Measurements from ENCODE around the gene ARHGAP10. TPM values are rescaled to one million over a fixed set of nuclear protein-coding genes. Genes with fewer than 3 reads are reported as not detected.

ARHGAP10 gene
- total and polyA plus RNA-seq, 10 of the 15 experiments (the other 5 are each of a cell fraction or from before 2014, with no cell fraction given), result 1.3 to 25.8 (median 17.2) TPM

DNA sequence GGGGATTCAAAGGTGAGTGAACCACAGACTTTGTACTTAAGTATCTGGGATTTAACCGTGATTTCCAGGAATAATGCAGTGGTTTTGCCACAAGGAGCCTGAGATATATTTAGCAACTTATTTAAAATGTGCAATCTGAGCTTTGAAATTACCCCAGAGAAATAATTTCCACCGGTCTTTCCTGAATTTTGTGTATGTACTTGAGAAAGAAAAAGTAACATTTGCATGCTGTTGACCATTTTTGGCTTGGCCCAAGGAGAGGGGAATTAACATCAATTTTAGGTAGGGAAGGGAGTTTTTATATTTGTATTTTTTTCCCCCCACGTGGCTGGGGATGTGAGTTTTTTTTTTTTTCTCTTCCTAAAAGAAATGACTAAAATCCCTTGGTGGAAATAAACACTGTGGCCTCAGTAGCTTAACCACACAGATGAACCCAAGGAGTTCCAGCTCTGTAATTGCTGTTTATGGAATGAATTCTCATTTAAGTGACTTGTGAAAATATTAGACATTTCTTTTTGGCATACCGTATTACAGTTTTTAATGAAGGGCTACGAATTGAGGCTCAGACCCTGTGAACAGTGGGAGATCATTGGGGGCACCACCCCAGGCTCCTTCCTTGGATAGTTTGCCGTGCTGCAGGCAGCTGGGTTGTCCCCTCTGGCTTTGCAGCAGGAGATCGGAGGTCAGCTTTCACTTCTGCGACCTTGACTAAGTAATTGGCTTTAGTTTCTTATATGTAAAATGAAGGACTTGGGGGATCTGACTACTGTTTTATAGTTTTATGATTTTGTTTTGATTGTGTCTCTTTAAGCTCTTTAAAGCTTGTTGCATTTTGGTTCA lies 116.1 kb downstream of the ARHGAP10 start:
- 63% methylated on average over 8 of the region's 8 CpGs for WGBS (ENCODE audit: insufficient coverage, insufficient replicate concordance, low lambda C conversion rate, missing lambda C conversion rate)
- Histone ChIP-seq H3K9ac (ENCODE audit: control insufficient read depth, insufficient read depth, low read length) (no peak overlapping the region), H3K4me2 (ENCODE audit: control insufficient read depth, insufficient read depth) (no peak overlapping the region), H3K36me3 (ENCODE audit: control insufficient read depth in 2 of 2, insufficient read depth in 2 of 2, low read length in 1 of 2) (peaks cover 3 to 6% of the 10 kb centered on the region in 2 experiments; a peak in 3 of 4 replicates), H4K20me1 (ENCODE audit: control insufficient read depth, insufficient read depth) (no peaks in the 10 kb centered on the region), H3K27me3 (replicated peaks in 1 of 2; ENCODE audit: control insufficient read depth in 2 of 2, insufficient read depth in 2 of 2, low read length in 1 of 2) (no peaks in the 10 kb centered on the region), H3K27ac (ENCODE audit: control insufficient read depth, insufficient read depth) (no peak overlapping the region), H2AFZ (ENCODE audit: control insufficient read depth, low read depth, low read length) (no peak overlapping the region), H3K4me1 (ENCODE audit: control insufficient read depth, insufficient read depth, low read length) (peaks cover 18% of the 10 kb centered on the region), H3K79me2 (ENCODE audit: control insufficient read depth, insufficient read depth, low read length) (peaks cover 16% of the 10 kb centered on the region), H3K9me3 (replicated peaks; ENCODE audit: control insufficient read depth, insufficient read depth, low read length) (peaks cover 6% of the 10 kb centered on the region; the same call in 1 of the 3 replicates), H3K4me3 (no peak overlapping the region)
- no peak for DNase-seq (ENCODE audit: low read depth, low spot score)
- ATAC-seq, result no peak
- CTCF ChIA-PET, result interaction anchor here (1.1 to 14.5 kb wide), 5 partner anchors 9 to 137 kb away, joined by 3 to 197 read pairs (median 8); no protein-coding TSS in a partner anchor
- BruUV-seq (replicated peaks), result TSS peak; percentile 42
- in situ Hi-C loops (cut with MboI), result no loop called here
- no peak for FAIRE-seq
- POLR2A ChIA-PET, result interaction anchor here (0.7 to 1.6 kb wide), 6 partner anchors 9 to 135 kb away, joined by 3 to 5 read pairs (median 4); partner anchors contain the start of gene ARHGAP10
- intact Hi-C loops (cut with micrococcal nuclease; ENCODE audit: unreplicated experiment), result loop anchor here (2.0 to 5.0 kb wide), 2 partner anchors 47 to 116 kb away; partner anchors contain the start of gene ARHGAP10
- SMC1A ChIA-PET (ENCODE audit: uncharacterized antibody, unreplicated experiment), result interaction anchor here (0.6 to 8.0 kb wide), 11 partner anchors 9 to 230 kb away, joined by 3 to 87 read pairs (median 7); partner anchors contain the start of genes ARHGAP10, PRMT9 and TMEM184C
- TF ChIP-seq, protein P1, sequence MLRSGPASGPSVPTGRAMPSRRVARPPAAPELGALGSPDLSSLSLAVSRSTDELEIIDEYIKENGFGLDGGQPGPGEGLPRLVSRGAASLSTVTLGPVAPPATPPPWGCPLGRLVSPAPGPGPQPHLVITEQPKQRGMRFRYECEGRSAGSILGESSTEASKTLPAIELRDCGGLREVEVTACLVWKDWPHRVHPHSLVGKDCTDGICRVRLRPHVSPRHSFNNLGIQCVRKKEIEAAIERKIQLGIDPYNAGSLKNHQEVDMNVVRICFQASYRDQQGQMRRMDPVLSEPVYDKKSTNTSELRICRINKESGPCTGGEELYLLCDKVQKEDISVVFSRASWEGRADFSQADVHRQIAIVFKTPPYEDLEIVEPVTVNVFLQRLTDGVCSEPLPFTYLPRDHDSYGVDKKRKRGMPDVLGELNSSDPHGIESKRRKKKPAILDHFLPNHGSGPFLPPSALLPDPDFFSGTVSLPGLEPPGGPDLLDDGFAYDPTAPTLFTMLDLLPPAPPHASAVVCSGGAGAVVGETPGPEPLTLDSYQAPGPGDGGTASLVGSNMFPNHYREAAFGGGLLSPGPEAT (IDR thresholded peaks at IDR 0.05; ENCODE audit: low read depth), result peak; percentile 24; the same call in 1 of the 2 replicates
- TF ChIP-seq KDM1A (IDR thresholded peaks at IDR 0.05; ENCODE audit: borderline replicate concordance), result no peak
- TF ChIP-seq HCFC1 (IDR thresholded peaks at IDR 0.05; ENCODE audit: low read length), result no peak
- TF ChIP-seq CTCF (IDR thresholded peaks at IDR 0.05 in 2 of 3, conservative IDR thresholded peaks at IDR 0.05 in 1 of 3; ENCODE audit: control insufficient read depth in 2 of 3, extremely low read depth in 1 of 3, insufficient read depth in 1 of 3, low read depth in 3 of 3, low read length in 3 of 3), result no peak
- no peak for TF ChIP-seq CREB1 (IDR thresholded peaks at IDR 0.05; ENCODE audit: low read depth)
- RAD21 ChIA-PET (ENCODE audit: unreplicated experiment), result interaction anchor here (0.6 to 13.3 kb wide), 8 partner anchors 9 to 231 kb away, joined by 3 to 100 read pairs (median 8); partner anchors contain the start of gene TMEM184C

All from GM12878 (cell line).